ENCODE measurements around the gene KRT9. TPM values are rescaled to one million over a fixed set of nuclear protein-coding genes. Genes with fewer than 3 reads are reported as not detected.
"Not testable (repeated sequence)": the region's sequence is repeated elsewhere in the genome, so short reads cannot be mapped to it uniquely, and the experiment has no call there.

The KRT9 gene
- total and polyA plus RNA-seq, 9 of the 15 experiments (the other 6 are each of a cell fraction or from before 2014, with no cell fraction given): 0.03 TPM; not detected in 8

DNA sequence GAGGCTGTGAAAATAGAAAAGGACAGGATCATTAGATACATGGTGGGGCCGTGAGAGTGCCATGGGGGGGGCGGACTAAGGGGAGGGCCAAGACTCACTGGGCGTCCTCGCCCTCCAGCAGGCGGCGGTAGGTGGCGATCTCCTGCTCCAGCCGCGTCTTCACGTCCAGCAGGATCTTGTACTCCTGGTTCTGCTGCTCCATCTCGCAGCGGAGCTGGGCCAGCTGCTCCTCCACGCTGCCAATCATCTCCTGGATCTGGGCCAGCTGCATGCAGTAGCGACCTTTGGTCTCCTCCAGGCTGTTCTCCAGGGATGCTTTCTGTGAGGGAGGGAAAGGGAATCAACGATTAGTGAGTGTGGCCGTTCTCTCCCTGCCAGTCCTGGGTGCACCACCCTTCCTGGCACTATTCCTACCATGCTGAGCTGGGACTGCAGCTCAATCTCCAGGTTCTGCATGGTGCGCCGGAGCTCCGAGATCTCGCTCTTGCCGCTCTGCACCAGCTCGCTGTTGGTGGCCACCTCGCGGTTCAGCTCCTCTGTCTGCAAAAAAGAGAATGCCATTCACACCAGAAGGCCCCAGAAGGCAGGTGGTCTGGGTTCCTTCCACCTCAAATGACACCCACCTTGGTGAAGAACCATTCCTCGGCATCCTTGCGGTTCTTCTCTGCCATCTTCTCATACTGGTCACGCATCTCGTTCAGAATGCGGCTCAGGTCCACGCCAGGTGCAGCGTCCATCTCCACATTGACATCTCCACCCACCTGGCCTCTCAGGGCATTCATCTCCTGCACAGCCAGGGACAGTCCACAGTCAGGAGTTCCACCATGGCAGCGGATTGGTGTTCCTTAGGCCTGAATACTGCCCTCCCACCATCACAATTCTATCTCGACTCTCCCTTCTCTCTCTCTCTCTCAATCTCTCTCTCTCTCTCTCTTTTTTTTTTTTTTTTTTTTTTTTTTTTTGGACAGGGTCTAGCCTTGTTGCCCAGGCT lies 11.6 kb upstream of the KRT9 start (continued):
- TF ChIP-seq, protein P1, sequence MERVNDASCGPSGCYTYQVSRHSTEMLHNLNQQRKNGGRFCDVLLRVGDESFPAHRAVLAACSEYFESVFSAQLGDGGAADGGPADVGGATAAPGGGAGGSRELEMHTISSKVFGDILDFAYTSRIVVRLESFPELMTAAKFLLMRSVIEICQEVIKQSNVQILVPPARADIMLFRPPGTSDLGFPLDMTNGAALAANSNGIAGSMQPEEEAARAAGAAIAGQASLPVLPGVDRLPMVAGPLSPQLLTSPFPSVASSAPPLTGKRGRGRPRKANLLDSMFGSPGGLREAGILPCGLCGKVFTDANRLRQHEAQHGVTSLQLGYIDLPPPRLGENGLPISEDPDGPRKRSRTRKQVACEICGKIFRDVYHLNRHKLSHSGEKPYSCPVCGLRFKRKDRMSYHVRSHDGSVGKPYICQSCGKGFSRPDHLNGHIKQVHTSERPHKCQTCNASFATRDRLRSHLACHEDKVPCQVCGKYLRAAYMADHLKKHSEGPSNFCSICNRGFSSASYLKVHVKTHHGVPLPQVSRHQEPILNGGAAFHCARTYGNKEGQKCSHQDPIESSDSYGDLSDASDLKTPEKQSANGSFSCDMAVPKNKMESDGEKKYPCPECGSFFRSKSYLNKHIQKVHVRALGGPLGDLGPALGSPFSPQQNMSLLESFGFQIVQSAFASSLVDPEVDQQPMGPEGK (CRISPR knock-in tag; IDR thresholded peaks at IDR 0.05; ENCODE audit: borderline replicate concordance): no peak
- TF ChIP-seq TAL1 (IDR thresholded peaks at IDR 0.05) (no peak), NFIC (IDR thresholded peaks at IDR 0.05) (peak; percentile 56)
- TF ChIP-seq, protein P2, sequence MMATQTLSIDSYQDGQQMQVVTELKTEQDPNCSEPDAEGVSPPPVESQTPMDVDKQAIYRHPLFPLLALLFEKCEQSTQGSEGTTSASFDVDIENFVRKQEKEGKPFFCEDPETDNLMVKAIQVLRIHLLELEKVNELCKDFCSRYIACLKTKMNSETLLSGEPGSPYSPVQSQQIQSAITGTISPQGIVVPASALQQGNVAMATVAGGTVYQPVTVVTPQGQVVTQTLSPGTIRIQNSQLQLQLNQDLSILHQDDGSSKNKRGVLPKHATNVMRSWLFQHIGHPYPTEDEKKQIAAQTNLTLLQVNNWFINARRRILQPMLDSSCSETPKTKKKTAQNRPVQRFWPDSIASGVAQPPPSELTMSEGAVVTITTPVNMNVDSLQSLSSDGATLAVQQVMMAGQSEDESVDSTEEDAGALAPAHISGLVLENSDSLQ (IDR thresholded peaks at IDR 0.05): peak; percentile 61

DNA sequence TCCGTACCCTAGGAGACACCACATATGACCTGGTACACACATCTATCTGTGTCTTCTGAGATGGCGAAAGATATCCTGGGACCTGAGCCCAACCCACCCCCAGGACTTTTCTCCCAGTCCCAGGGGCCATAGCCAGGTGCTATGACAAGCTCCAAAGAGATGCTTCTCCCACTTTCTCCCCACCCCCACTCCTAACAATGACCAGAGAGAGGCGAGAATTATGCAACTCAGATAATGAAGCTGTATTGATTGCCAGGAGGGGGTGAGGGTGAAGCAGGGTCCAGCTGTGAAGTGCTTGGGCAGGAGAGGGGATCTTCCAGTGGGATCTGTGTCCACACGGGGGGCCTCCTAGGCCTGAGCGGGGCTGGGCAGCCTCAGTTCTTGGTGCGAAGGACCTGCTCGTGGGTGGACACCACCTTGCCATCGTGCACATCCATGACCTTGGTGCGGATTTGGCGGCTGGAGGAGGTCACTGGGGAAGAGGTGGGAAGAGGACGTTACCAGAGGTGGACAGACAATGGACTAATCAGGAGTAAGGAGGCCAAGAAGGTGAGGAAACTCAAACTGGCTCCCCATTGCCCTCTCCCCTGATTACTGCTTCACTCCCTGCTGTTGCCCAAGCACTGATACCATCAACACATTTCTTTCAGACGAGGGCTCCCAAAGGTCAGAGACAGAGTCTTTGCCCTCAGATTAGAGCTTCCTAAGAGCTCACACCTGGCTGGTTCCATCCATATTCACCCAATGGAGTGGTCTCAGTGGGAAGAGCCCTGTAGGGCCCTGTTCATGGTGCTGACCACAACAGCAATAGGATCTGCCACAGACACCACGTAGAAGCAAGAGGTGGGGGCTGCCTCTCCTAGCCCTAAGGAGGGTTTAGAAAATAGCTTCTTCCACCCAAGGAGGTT lies 10.5 kb upstream of the KRT9 start:
- H3K36me3 ChIP-seq (ENCODE audit: control insufficient read depth, insufficient read depth, low read length); H3K79me2 ChIP-seq (ENCODE audit: control insufficient read depth, insufficient read depth, low read length); H4K20me1 ChIP-seq (replicated peaks; ENCODE audit: control insufficient read depth, insufficient read depth, low read length); H2AFZ ChIP-seq (ENCODE audit: low read depth, low read length); intact Hi-C loops (cut with micrococcal nuclease); H3K9me3 ChIP-seq (replicated peaks; ENCODE audit: control insufficient read depth, insufficient read depth, low read depth, low read length); DNase-seq (ENCODE audit: extremely low read depth in 1 of 4, low spot score in 3 of 4); H3K4me1 ChIP-seq (replicated peaks in 1 of 2; ENCODE audit: control insufficient read depth in 2 of 2, insufficient read depth in 2 of 2, low read length in 2 of 2); ATAC-seq; H3K9me1 ChIP-seq (ENCODE audit: control insufficient read depth, insufficient read depth, low read length); H3K27ac ChIP-seq (ENCODE audit: extremely low read depth, low read depth, low read length); CTCF ChIA-PET (ENCODE audit: low intra/inter-chr PET ratio); H3K4me3 ChIP-seq; in situ Hi-C loops (cut with MboI); BruUV-seq (replicated peaks); FAIRE-seq; H3K4me2 ChIP-seq (ENCODE audit: insufficient read depth, low read length); H3K9ac ChIP-seq (ENCODE audit: insufficient read depth in 1 of 2, low read depth in 2 of 2, low read length in 2 of 2): not testable (repeated sequence)
- 4% methylated on average over 13 of the region's 13 CpGs for WGBS (ENCODE audit: insufficient coverage, low coverage, missing lambda C conversion rate)
- H3K27me3 ChIP-seq (ENCODE audit: control insufficient read depth in 2 of 2, insufficient read depth in 2 of 2, low read length in 2 of 2): peaks cover 8 to 43% of the 10 kb centered on the region in 2 experiments; a peak in 4 of 5 replicates
- POLR2A ChIA-PET: interaction anchor here (1.7 kb wide), 1 partner anchor 11 kb away, joined by 3 read pairs; no protein-coding TSS in a partner anchor
